SK-N-MC (cell line): ENCODE results near the gene TMEM232.

Experiments
- EZH2 ChIP-seq: fragments of 200-600 bp; sonication (generic); IDR thresholded peaks from one replicate; pipeline ENCODE4 v1.6.1; 2017; ENCODE audit warnings: antibody characterized with exemption
- POLR2AphosphoS5 ChIP-seq: IDR thresholded peaks from 2 replicates; pipeline ENCODE4 v1.6.1; 2012; ENCODE audit warnings: mild to moderate bottlenecking, low read depth, low read length, borderline replicate concordance

- TF ChIP-seq POLR2AphosphoS5 = no peak
- no peak for TF ChIP-seq EZH2
Measured at GRCh38 chr5:110549301-110549700, 177.2 kb downstream of the TMEM232 start.
